ENCODE measurements around the gene SAMD5. TPM values are rescaled to one million over a fixed set of nuclear protein-coding genes. Genes with fewer than 3 reads are reported as not detected.

The SAMD5 gene
- total RNA-seq, 1 donor from 2014 or later = 0.40 TPM

- no peak overlapping the region for H3K4me3 ChIP-seq (ENCODE audit: low read depth, low read length)
- no peak for TF ChIP-seq CTCF (conservative IDR thresholded peaks at IDR 0.05; ENCODE audit: low read depth, low read length)
- DNase-seq (ENCODE audit: low read depth) = no peak
These were observed 17.2 kb downstream of the SAMD5 start for GRCh38 chr6:147525519-147526209.

- no peak for DNase-seq (ENCODE audit: low read depth)
- H3K4me3 ChIP-seq (ENCODE audit: low read depth, low read length) = no peak overlapping the region
- TF ChIP-seq CTCF (conservative IDR thresholded peaks at IDR 0.05; ENCODE audit: low read depth, low read length) = no peak
These were observed 18.7 kb downstream of the SAMD5 start for GRCh38 chr6:147527197-147527596.

GRCh38 chr6:147528511-147529145 lies 20.1 kb downstream of the SAMD5 start:
- no peak for TF ChIP-seq CTCF (conservative IDR thresholded peaks at IDR 0.05; ENCODE audit: low read depth, low read length)
- no peak overlapping the region for H3K4me3 ChIP-seq (ENCODE audit: low read depth, low read length)
- no peak for DNase-seq (ENCODE audit: low read depth)

- TF ChIP-seq CTCF (conservative IDR thresholded peaks at IDR 0.05; ENCODE audit: low read depth, low read length) = no peak
- peak overlapping the region; percentile 26 for H3K4me3 ChIP-seq (ENCODE audit: low read depth, low read length)
- no peak for DNase-seq (ENCODE audit: low read depth)
These were observed 21.9 kb downstream of the SAMD5 start for GRCh38 chr6:147530132-147531060.

- DNase-seq (ENCODE audit: low read depth) = no peak
- H3K4me3 ChIP-seq (ENCODE audit: low read depth, low read length) = no peak overlapping the region
- no peak for TF ChIP-seq CTCF (conservative IDR thresholded peaks at IDR 0.05; ENCODE audit: low read depth, low read length)
These were observed 22.8 kb downstream of the SAMD5 start for GRCh38 chr6:147531321-147531720.

GRCh38 chr6:147534116-147534860 lies 25.8 kb downstream of the SAMD5 start:
- no peak for DNase-seq (ENCODE audit: low read depth)
- peak overlapping the region; percentile 44 for H3K4me3 ChIP-seq (ENCODE audit: low read depth, low read length)
- TF ChIP-seq CTCF (conservative IDR thresholded peaks at IDR 0.05; ENCODE audit: low read depth, low read length) = no peak
